ENCODE data around the gene HOXD1.
A peak's percentile ranks its signal among the peaks of the same experiment; 100 is the strongest.

The HOXD1 gene

GRCh38 chr2:176165370-176166050 lies 23.0 kb upstream of the HOXD1 start:
- DNase-seq (ENCODE audit: low spot score) = no peak

GRCh38 chr2:176166272-176166671 lies 22.2 kb upstream of the HOXD1 start:
- no peak for DNase-seq (ENCODE audit: low spot score)

- no peak for DNase-seq (ENCODE audit: low spot score)
Measured at GRCh38 chr2:176167398-176167797, 21.1 kb upstream of the HOXD1 start.

- no peak for DNase-seq (ENCODE audit: low spot score)
Measured at GRCh38 chr2:176169181-176169580, 19.3 kb upstream of the HOXD1 start.

GRCh38 chr2:176169711-176170110 lies 18.8 kb upstream of the HOXD1 start:
- DNase-seq (ENCODE audit: low spot score) = no peak

GRCh38 chr2:176170602-176171305 lies 17.7 kb upstream of the HOXD1 start:
- DNase-seq (ENCODE audit: low spot score) = no peak

GRCh38 chr2:176171351-176172006 lies 17.0 kb upstream of the HOXD1 start:
- DNase-seq (ENCODE audit: low spot score) = no peak

- no peak for DNase-seq (ENCODE audit: low spot score)
Measured at GRCh38 chr2:176172007-176172894, 16.2 kb upstream of the HOXD1 start.

GRCh38 chr2:176172895-176173566 lies 15.4 kb upstream of the HOXD1 start:
- no peak for DNase-seq (ENCODE audit: low spot score)

GRCh38 chr2:176173567-176174381 lies 14.7 kb upstream of the HOXD1 start:
- no peak for DNase-seq (ENCODE audit: low spot score)

- DNase-seq (ENCODE audit: low spot score) = peak; percentile 68
Measured at GRCh38 chr2:176174382-176174823, 14.1 kb upstream of the HOXD1 start.

- no peak for DNase-seq (ENCODE audit: low spot score)
Measured at GRCh38 chr2:176174824-176175708, 13.4 kb upstream of the HOXD1 start.

- no peak for DNase-seq (ENCODE audit: low spot score)
Measured at GRCh38 chr2:176175709-176176607, 12.5 kb upstream of the HOXD1 start.

GRCh38 chr2:176177580-176178037 lies 10.9 kb upstream of the HOXD1 start:
- DNase-seq (ENCODE audit: low spot score) = no peak

GRCh38 chr2:176178038-176178756 lies 10.3 kb upstream of the HOXD1 start:
- DNase-seq (ENCODE audit: low spot score) = no peak

GRCh38 chr2:176178757-176179295 lies 9.6 kb upstream of the HOXD1 start:
- DNase-seq (ENCODE audit: low spot score) = no peak

GRCh38 chr2:176181551-176181950 lies 6.9 kb upstream of the HOXD1 start:
- no peak for DNase-seq (ENCODE audit: low spot score)

GRCh38 chr2:176182671-176183070 lies 5.8 kb upstream of the HOXD1 start:
- DNase-seq (ENCODE audit: low spot score) = no peak
